Trophoblast cell (in vitro differentiated cells and primary cell): ENCODE data around the gene ZFP36L2.
A peak's percentile ranks its signal among the peaks of the same experiment; 100 is the strongest.

Source experiments
- DNase-seq, 2 donors: peaks; one replicate each; pipeline ENCODE4 v3.0.0-alpha.2; 2016
- H2AFZ ChIP-seq: 2 replicates; pipeline ENCODE4 v1.6.1; 2013; ENCODE audit warnings: low read length, moderate library complexity, mild to moderate bottlenecking; ENCODE audit not compliant: insufficient read depth, poor library complexity
- H2AK5ac ChIP-seq: 2 replicates; pipeline ENCODE4 v1.6.1; 2013; ENCODE audit warnings: mild to moderate bottlenecking, low read length
- H2BK120ac ChIP-seq: 2 replicates; pipeline ENCODE4 v1.6.1; 2013; ENCODE audit warnings: low read length, mild to moderate bottlenecking, moderate library complexity; ENCODE audit not compliant: insufficient read depth, poor library complexity
- H2BK12ac ChIP-seq: 2 replicates; pipeline ENCODE4 v1.6.1; 2013; ENCODE audit warnings: mild to moderate bottlenecking, low read length, moderate library complexity
- H2BK5ac ChIP-seq: 2 replicates; pipeline ENCODE4 v1.6.1; 2013; ENCODE audit warnings: low read length, low read depth, moderate library complexity, mild to moderate bottlenecking; ENCODE audit not compliant: poor library complexity
- H3K14ac ChIP-seq: 2 replicates; pipeline ENCODE4 v1.6.1; 2013; ENCODE audit warnings: mild to moderate bottlenecking, low read length
- H3K18ac ChIP-seq: 2 replicates; pipeline ENCODE4 v1.6.1; 2013; ENCODE audit warnings: mild to moderate bottlenecking, low read length
- H3K23ac ChIP-seq: 2 replicates; pipeline ENCODE4 v1.6.1; 2013; ENCODE audit warnings: low read length
- H3K27ac ChIP-seq: 2 replicates; pipeline ENCODE4 v1.5.1; 2013; ENCODE audit warnings: low read depth, mild to moderate bottlenecking, inconsistent platforms, low read length, moderate library complexity
- H3K27me3 ChIP-seq: 2 replicates; pipeline ENCODE4 v1.6.1; 2013; ENCODE audit warnings: inconsistent platforms, mild to moderate bottlenecking, low read length, moderate library complexity; ENCODE audit not compliant: insufficient read depth
- H3K36me3 ChIP-seq, 2 experiments: 1 replicate in 1 of 2; 2 replicates in 1 of 2; pipeline ENCODE4 v1.6.1; 2013; ENCODE audit warnings: low read length in 2 of 2, mild to moderate bottlenecking in 2 of 2, moderate library complexity in 1 of 2; ENCODE audit not compliant: insufficient read depth in 2 of 2, control insufficient read depth in 1 of 2
- H3K4ac ChIP-seq: 2 replicates; pipeline ENCODE4 v1.6.1; 2013; ENCODE audit warnings: low read depth, mild to moderate bottlenecking, low read length, moderate library complexity
- H3K4me1 ChIP-seq, 2 experiments: 1 replicate in 1 of 2; 2 replicates in 1 of 2; pipeline ENCODE4 v1.6.1; 2013; ENCODE audit warnings: low read length in 2 of 2, mild to moderate bottlenecking in 2 of 2, moderate library complexity in 1 of 2; ENCODE audit not compliant: insufficient read depth in 2 of 2, control insufficient read depth in 1 of 2
- H3K4me2 ChIP-seq: 2 replicates; pipeline ENCODE4 v1.6.1; 2013; ENCODE audit warnings: inconsistent platforms, mild to moderate bottlenecking, low read length, moderate library complexity
- H3K4me3 ChIP-seq: 2 replicates; pipeline ENCODE4 v1.5.1; 2013; ENCODE audit warnings: mild to moderate bottlenecking, low read depth, low read length, inconsistent platforms
- H3K79me1 ChIP-seq: one replicate; pipeline ENCODE4 v1.6.1; 2013; ENCODE audit warnings: low read length
- H3K79me2 ChIP-seq: 2 replicates; pipeline ENCODE4 v1.6.1; 2013; ENCODE audit warnings: low read length, mild to moderate bottlenecking; ENCODE audit not compliant: control insufficient read depth, insufficient read depth, poor library complexity
- H3K9ac ChIP-seq: 2 replicates; pipeline ENCODE4 v1.6.1; 2013; ENCODE audit warnings: mild to moderate bottlenecking, low read length
- H3K9me3 ChIP-seq: 2 replicates; pipeline ENCODE4 v1.6.1; 2013; ENCODE audit warnings: low read depth, mild to moderate bottlenecking, control low read depth, inconsistent platforms, low read length; ENCODE audit not compliant: insufficient read depth
- H4K12ac ChIP-seq: 2 replicates; pipeline ENCODE4 v1.6.1; 2013; ENCODE audit warnings: low read depth, mild to moderate bottlenecking, low read length, moderate library complexity
- H4K8ac ChIP-seq: 2 replicates; pipeline ENCODE4 v1.6.1; 2013; ENCODE audit warnings: low read depth, mild to moderate bottlenecking, low read length, moderate library complexity
- H4K91ac ChIP-seq: one replicate; pipeline ENCODE4 v1.6.1; 2013; ENCODE audit warnings: low read depth, mild to moderate bottlenecking, low read length, moderate library complexity
- WGBS: extraction: QIAGEN DNeasy Blood & Tissue Kit; methylation state at CpG from one replicate; pipeline ENCODE4 v1.1.7; 2013; ENCODE audit warnings: missing lambda C conversion rate; ENCODE audit not compliant: insufficient read length, insufficient coverage; ENCODE audit errors: extremely low coverage; 5-methylcytosine and 5-hydroxymethylcytosine counted together

The ZFP36L2 gene

GRCh38 chr2:43233218-43234212, 7.1 kb upstream of the ZFP36L2 start:
- Histone ChIP-seq H3K36me3 (peaks cover 0 to 3% of the 10 kb centered on the region in 2 experiments), H3K9me3 (no peaks in the 10 kb centered on the region), H3K79me2 (no peaks in the 10 kb centered on the region), H2BK5ac (no peak overlapping the region), H2BK12ac (no peak overlapping the region), H4K91ac (no peak overlapping the region), H4K12ac (no peak overlapping the region), H3K79me1 (no peaks in the 10 kb centered on the region), H3K4me1 (no peaks in the 10 kb centered on the region), H3K4me2 (no peak overlapping the region), H3K4ac (no peak overlapping the region), H3K9ac (no peak overlapping the region), H3K27me3 (no peaks in the 10 kb centered on the region), H2BK120ac (no peak overlapping the region), H3K4me3 (no peak overlapping the region), H2AFZ (no peak overlapping the region), H3K27ac (no peak overlapping the region), H4K8ac (no peak overlapping the region), H3K14ac (no peak overlapping the region), H2AK5ac (no peak overlapping the region), H3K23ac (no peak overlapping the region), H3K18ac (no peak overlapping the region)
- no peak for DNase-seq
- WGBS = no CpG with 5 or more reads among the region's 9 CpGs

GRCh38 chr2:43230951-43231827, 4.8 kb upstream of the ZFP36L2 start:
- no peak overlapping the region for H2AFZ ChIP-seq
- peaks cover 7 to 8% of the 10 kb centered on the region in 2 experiments for H3K4me1 ChIP-seq
- no peak overlapping the region for H3K4ac ChIP-seq
- H3K79me2 ChIP-seq = peaks cover 13% of the 10 kb centered on the region
- H3K27ac ChIP-seq = no peak overlapping the region
- DNase-seq = no peak
- no peak overlapping the region for H2BK12ac ChIP-seq
- H3K79me1 ChIP-seq = peaks cover 15% of the 10 kb centered on the region
- H4K8ac ChIP-seq = no peak overlapping the region
- no peak overlapping the region for H2AK5ac ChIP-seq
- peaks cover 0 to 3% of the 10 kb centered on the region in 2 experiments for H3K36me3 ChIP-seq
- H3K4me2 ChIP-seq = no peak overlapping the region
- no peak overlapping the region for H2BK5ac ChIP-seq
- H4K12ac ChIP-seq = no peak overlapping the region
- no peak overlapping the region for H4K91ac ChIP-seq
- no CpG with 5 or more reads among the region's 7 CpGs for WGBS
- no peak overlapping the region for H3K9ac ChIP-seq
- no peak overlapping the region for H2BK120ac ChIP-seq
- no peak overlapping the region for H3K14ac ChIP-seq
- no peak overlapping the region for H3K23ac ChIP-seq
- H3K9me3 ChIP-seq = no peaks in the 10 kb centered on the region
- no peak overlapping the region for H3K4me3 ChIP-seq
- H3K27me3 ChIP-seq = no peaks in the 10 kb centered on the region
- no peak overlapping the region for H3K18ac ChIP-seq

- H3K9ac ChIP-seq = no peak overlapping the region
- WGBS = no CpG with 5 or more reads among the region's 4 CpGs
Observed at GRCh38 chr2:43230351-43230885, 4.0 kb upstream of the ZFP36L2 start.

More at GRCh38 chr2:43230351-43230885, 4.0 kb upstream of the ZFP36L2 start:
- Histone ChIP-seq H3K18ac (no peak overlapping the region), H2AFZ (no peak overlapping the region), H2BK5ac (no peak overlapping the region), H3K36me3 (peaks cover under 1 to 3% of the 10 kb centered on the region in 2 experiments), H3K27me3 (no peaks in the 10 kb centered on the region), H3K4me2 (no peak overlapping the region), H2BK12ac (no peak overlapping the region), H2AK5ac (no peak overlapping the region), H3K4me1 (peaks cover 7 to 8% of the 10 kb centered on the region in 2 experiments), H3K27ac (no peak overlapping the region), H4K12ac (no peak overlapping the region), H2BK120ac (no peak overlapping the region), H3K9me3 (no peaks in the 10 kb centered on the region), H3K79me2 (peaks cover 21% of the 10 kb centered on the region), H3K4me3 (no peak overlapping the region), H3K14ac (no peak overlapping the region), H4K8ac (no peak overlapping the region), H3K23ac (no peak overlapping the region), H3K79me1 (peaks cover 22% of the 10 kb centered on the region), H3K4ac (no peak overlapping the region), H4K91ac (no peak overlapping the region)
- peak in 1 of 2 donors; percentile 24 for DNase-seq
